OCI-LY7 (cell line): ENCODE data around the gene ZNF24. TPM values are rescaled to one million over a fixed set of nuclear protein-coding genes. Genes with fewer than 3 reads are reported as not detected.
A peak's percentile ranks its signal among the peaks of the same experiment; 100 is the strongest.

ENCODE experiments used
- BruUV-seq: library from RNA; stranded (reverse); fragments of 400-500 nt; replicated peaks from 2 replicates; lab custom pipeline; 2021; lab: Mats Ljungman, UMichigan
- CTCF ChIA-PET: fragments of 300-600 bp; sonication (Branson Sonifier 250); formaldehyde crosslinking; loops from one replicate; lab custom pipeline; 2022; ENCODE audit warnings: antibody characterized with exemption; ENCODE audit not compliant: unreplicated experiment; lab: Charles Lee
- POLR2A ChIA-PET: fragments of 300-600 bp; sonication (Branson Sonifier 250); formaldehyde crosslinking; loops from one replicate; lab custom pipeline; 2022; ENCODE audit warnings: antibody characterized with exemption; lab: Charles Lee
- DNase-seq: peaks from one replicate; pipeline ENCODE4 v3.0.0-alpha.2; 2015; ENCODE audit warnings: low spot score
- H2AFZ ChIP-seq: fragments of 200-600 bp; sonication (generic), shearing (Covaris generic); 2 replicates; pipeline ENCODE4 v1.6.1; 2014; ENCODE audit warnings: mild to moderate bottlenecking, antibody characterized with exemption, low read length, moderate library complexity
- H3K27ac ChIP-seq: fragments of 200-600 bp; sonication (generic); 2 replicates; pipeline ENCODE4 v1.5.1; 2014; ENCODE audit warnings: mixed run types, low read depth, mild to moderate bottlenecking, moderate library complexity, low read length, inconsistent platforms; ENCODE audit not compliant: poor library complexity, severe bottlenecking
- H3K36me3 ChIP-seq: fragments of 200-600 bp; sonication (generic); 2 replicates; pipeline ENCODE4 v1.6.1; 2014; ENCODE audit warnings: mild to moderate bottlenecking, antibody characterized with exemption, low read length, moderate library complexity, mixed read lengths; ENCODE audit not compliant: insufficient read depth
- H3K4me1 ChIP-seq: fragments of 200-600 bp; sonication (generic); 2 replicates; pipeline ENCODE4 v1.5.1; 2014; ENCODE audit warnings: mild to moderate bottlenecking, low read length; ENCODE audit not compliant: insufficient read depth, poor library complexity, severe bottlenecking
- H3K4me2 ChIP-seq: fragments of 200-600 bp; sonication (generic); 2 replicates; pipeline ENCODE4 v1.6.1; 2014; ENCODE audit warnings: mild to moderate bottlenecking, low read length
- H3K4me3 ChIP-seq: fragments of 200-600 bp; sonication (generic); 2 replicates; pipeline ENCODE4 v1.5.1; 2014; ENCODE audit warnings: mild to moderate bottlenecking, low read depth, low read length; ENCODE audit not compliant: poor library complexity, severe bottlenecking
- H3K79me2 ChIP-seq: fragments of 200-600 bp; sonication (generic); 2 replicates; pipeline ENCODE4 v1.6.1; 2016; ENCODE audit warnings: low read depth, mild to moderate bottlenecking, low read length, moderate library complexity, mixed read lengths; ENCODE audit not compliant: insufficient read depth
- H3K9me2 ChIP-seq: fragments of 200-600 bp; sonication (generic); 2 replicates; pipeline ENCODE4 v1.6.1; 2016; ENCODE audit warnings: mild to moderate bottlenecking, low read length, mixed read lengths; ENCODE audit not compliant: insufficient read depth
- H3K9me3 ChIP-seq: fragments of 200-600 bp; sonication (generic); 2 replicates; pipeline ENCODE4 v1.6.1; 2014; ENCODE audit warnings: mild to moderate bottlenecking, mixed run types, low read length, mixed read lengths
- H4K20me1 ChIP-seq: fragments of 200-600 bp; sonication (generic); 2 replicates; pipeline ENCODE4 v1.6.1; 2014; ENCODE audit warnings: mild to moderate bottlenecking, antibody characterized with exemption, low read length, moderate library complexity, mixed read lengths; ENCODE audit not compliant: insufficient read depth
- CTCF ChIP-seq: fragments of 200-600 bp; sonication (generic); conservative IDR thresholded peaks from 2 replicates; pipeline ENCODE4 v1.5.1; 2014; ENCODE audit warnings: mild to moderate bottlenecking, antibody characterized with exemption, low read length, moderate library complexity, mixed read lengths
- EZH2phosphoT487 ChIP-seq: fragments of 200-600 bp; sonication (generic); IDR thresholded peaks from 2 replicates; pipeline ENCODE4 v1.6.1; 2018; ENCODE audit warnings: low read depth, borderline replicate concordance, mild to moderate bottlenecking, mixed run types, antibody characterized with exemption, low read length, moderate library complexity, mixed read lengths
- intact Hi-C: fragments of 100-400 bp; cut with micrococcal nuclease; formaldehyde crosslinking; loops from one replicate; pipeline ENCODE4 v1.10.0; 2022; ENCODE audit not compliant: unreplicated experiment
- total RNA-seq, 2 experiments: library from RNA; depleted of rRNA in 1 of 2; stranded (reverse); fragments of >200 nt in 1 of 2; shearing (Covaris generic) in 1 of 2; gene quantifications; 2 replicates each; pipeline ENCODE4 v1.2.3, GENCODE V29; 2014 to 2022

Gene ZNF24
- total RNA-seq, 2 experiments from 2014 or later, result 13.6 to 29.8 TPM

GRCh38 chr18:35362531-35362930 lies 18.3 kb upstream of the ZNF24 start:
- Histone ChIP-seq H3K9me2 (no peaks in the 10 kb centered on the region), H2AFZ (no peak overlapping the region), H3K27ac (no peak overlapping the region), H4K20me1 (no peaks in the 10 kb centered on the region), H3K4me2 (no peak overlapping the region), H3K36me3 (no peaks in the 10 kb centered on the region), H3K9me3 (no peaks in the 10 kb centered on the region), H3K4me1 (no peaks in the 10 kb centered on the region), H3K4me3 (no peak overlapping the region), H3K79me2 (no peaks in the 10 kb centered on the region)
- intact Hi-C loops, result no loop called here
- no TSS peak for BruUV-seq
- ChIA-PET POLR2A (no interaction called here), CTCF (no interaction called here)
- TF ChIP-seq EZH2phosphoT487 (no peak), CTCF (no peak)
- no peak for DNase-seq

GRCh38 chr18:35361570-35362321 lies 17.5 kb upstream of the ZNF24 start:
- no TSS peak for BruUV-seq
- TF ChIP-seq EZH2phosphoT487, result no peak
- TF ChIP-seq CTCF, result no peak
- H3K36me3 ChIP-seq, result no peaks in the 10 kb centered on the region

GRCh38 chr18:35355140-35355618 lies 11.0 kb upstream of the ZNF24 start:
- H3K4me1 ChIP-seq, result no peaks in the 10 kb centered on the region
- no peak overlapping the region for H2AFZ ChIP-seq
- no peak overlapping the region for H3K4me3 ChIP-seq
- peak; percentile 52 for DNase-seq
- H3K9me2 ChIP-seq, result no peaks in the 10 kb centered on the region
- POLR2A ChIA-PET, result no interaction called here
- H3K4me2 ChIP-seq, result no peak overlapping the region
- CTCF ChIA-PET, result no interaction called here
- TF ChIP-seq EZH2phosphoT487 (no peak), CTCF (peak; percentile 70)
- no peaks in the 10 kb centered on the region; the same call in 1 of the 2 replicates for H3K36me3 ChIP-seq
- BruUV-seq, result no TSS peak
- no peaks in the 10 kb centered on the region for H4K20me1 ChIP-seq
- H3K79me2 ChIP-seq, result no peaks in the 10 kb centered on the region
- no peak overlapping the region for H3K27ac ChIP-seq
- no peaks in the 10 kb centered on the region for H3K9me3 ChIP-seq
- intact Hi-C loops, result loop anchor here (1.0 to 10.0 kb wide), 2 partner anchors 124 to 350 kb away; no protein-coding TSS in a partner anchor

More at GRCh38 chr18:35361570-35362321, 17.5 kb upstream of the ZNF24 start:
- Histone ChIP-seq H3K4me3 (no peak overlapping the region), H4K20me1 (no peaks in the 10 kb centered on the region), H2AFZ (no peak overlapping the region), H3K9me2 (no peaks in the 10 kb centered on the region), H3K4me2 (no peak overlapping the region), H3K27ac (no peak overlapping the region), H3K9me3 (no peaks in the 10 kb centered on the region), H3K4me1 (no peaks in the 10 kb centered on the region), H3K79me2 (no peaks in the 10 kb centered on the region)
- POLR2A ChIA-PET, result interaction anchor here (0.6 to 0.7 kb wide), 2 partner anchors 560 to 563 kb away, joined by 3 read pairs; no protein-coding TSS in a partner anchor
- no peak for DNase-seq
- CTCF ChIA-PET, result no interaction called here
- intact Hi-C loops, result no loop called here
